GM12801 (cell line): ENCODE measurements around the gene CMA1.

Experiments
- TF ChIP-seq, protein P1 (sequence below): IDR thresholded peaks from one replicate; pipeline ENCODE4 v1.5.1; 2011; ENCODE audit warnings: control low read depth; ENCODE audit not compliant: insufficient read length; ENCODE audit errors: extremely low read depth

The CMA1 gene

DNA sequence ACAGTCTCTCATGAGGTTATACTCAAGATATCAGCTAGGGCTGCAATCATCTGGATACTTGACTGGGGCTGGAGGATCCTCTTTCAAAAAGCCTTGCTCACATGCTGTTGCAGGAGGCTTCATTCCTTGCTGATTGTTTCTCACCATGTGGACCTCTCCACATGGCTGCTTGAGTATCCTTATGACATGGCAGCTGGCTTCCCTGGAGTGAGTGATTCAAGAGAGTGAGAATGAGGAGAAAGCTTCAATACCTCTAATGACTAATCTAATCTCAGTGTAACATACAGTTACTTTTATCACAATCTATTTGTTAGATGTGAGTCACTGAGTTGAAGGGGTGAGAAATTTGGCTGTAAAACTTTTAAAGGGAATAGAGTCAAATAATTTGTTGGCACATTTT lies 51.1 kb downstream of the CMA1 start:
- TF ChIP-seq, protein P1, sequence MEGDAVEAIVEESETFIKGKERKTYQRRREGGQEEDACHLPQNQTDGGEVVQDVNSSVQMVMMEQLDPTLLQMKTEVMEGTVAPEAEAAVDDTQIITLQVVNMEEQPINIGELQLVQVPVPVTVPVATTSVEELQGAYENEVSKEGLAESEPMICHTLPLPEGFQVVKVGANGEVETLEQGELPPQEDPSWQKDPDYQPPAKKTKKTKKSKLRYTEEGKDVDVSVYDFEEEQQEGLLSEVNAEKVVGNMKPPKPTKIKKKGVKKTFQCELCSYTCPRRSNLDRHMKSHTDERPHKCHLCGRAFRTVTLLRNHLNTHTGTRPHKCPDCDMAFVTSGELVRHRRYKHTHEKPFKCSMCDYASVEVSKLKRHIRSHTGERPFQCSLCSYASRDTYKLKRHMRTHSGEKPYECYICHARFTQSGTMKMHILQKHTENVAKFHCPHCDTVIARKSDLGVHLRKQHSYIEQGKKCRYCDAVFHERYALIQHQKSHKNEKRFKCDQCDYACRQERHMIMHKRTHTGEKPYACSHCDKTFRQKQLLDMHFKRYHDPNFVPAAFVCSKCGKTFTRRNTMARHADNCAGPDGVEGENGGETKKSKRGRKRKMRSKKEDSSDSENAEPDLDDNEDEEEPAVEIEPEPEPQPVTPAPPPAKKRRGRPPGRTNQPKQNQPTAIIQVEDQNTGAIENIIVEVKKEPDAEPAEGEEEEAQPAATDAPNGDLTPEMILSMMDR: no peak
